GM21786 (cell line): ENCODE results near the gene WASF2.
"Not testable (repeated sequence)": the region's sequence is repeated elsewhere in the genome, so short reads cannot be mapped to it uniquely, and the experiment has no call there.

Experiments
- ATAC-seq: cut with Tn5 transposase; IDR thresholded peaks from one replicate; pipeline ENCODE4 v1.9.1; 2021; ENCODE audit not compliant: unreplicated experiment

Gene WASF2

GRCh38 chr1:27503033-27503432 is 13.1 kb upstream of the WASF2 start:
- no peak for ATAC-seq

GRCh38 chr1:27501159-27501558 is 11.2 kb upstream of the WASF2 start:
- not testable (repeated sequence) for ATAC-seq

- ATAC-seq: no peak
Observed at GRCh38 chr1:27499142-27499541, 9.2 kb upstream of the WASF2 start.

GRCh38 chr1:27496604-27497155 is 6.7 kb upstream of the WASF2 start:
- no peak for ATAC-seq

GRCh38 chr1:27492796-27493195 is 2.8 kb upstream of the WASF2 start:
- ATAC-seq: no peak

GRCh38 chr1:27491748-27492700 is 2.1 kb upstream of the WASF2 start:
- no peak for ATAC-seq

GRCh38 chr1:27489501-27489972 is 430 bp downstream of the WASF2 start:
- ATAC-seq: peak; percentile 3

GRCh38 chr1:27487966-27488884 is 1.7 kb downstream of the WASF2 start:
- no peak for ATAC-seq

- ATAC-seq: no peak
Observed at GRCh38 chr1:27485363-27485762, 4.6 kb downstream of the WASF2 start.

- no peak for ATAC-seq
Observed at GRCh38 chr1:27483659-27484058, 6.3 kb downstream of the WASF2 start.

GRCh38 chr1:27481994-27482620 is 7.9 kb downstream of the WASF2 start:
- no peak for ATAC-seq

GRCh38 chr1:27478098-27478497 is 11.9 kb downstream of the WASF2 start:
- no peak for ATAC-seq

GRCh38 chr1:27476237-27476636 is 13.7 kb downstream of the WASF2 start:
- no peak for ATAC-seq

- no peak for ATAC-seq
Observed at GRCh38 chr1:27475720-27476119, 14.2 kb downstream of the WASF2 start.

- ATAC-seq: no peak
Observed at GRCh38 chr1:27473755-27474154, 16.2 kb downstream of the WASF2 start.

GRCh38 chr1:27472098-27472497 is 17.9 kb downstream of the WASF2 start:
- not testable (repeated sequence) for ATAC-seq

GRCh38 chr1:27471477-27471876 is 18.5 kb downstream of the WASF2 start:
- no peak for ATAC-seq

- ATAC-seq: no peak
Observed at GRCh38 chr1:27469334-27469733, 20.6 kb downstream of the WASF2 start.

GRCh38 chr1:27468378-27468777 is 21.6 kb downstream of the WASF2 start:
- ATAC-seq: not testable (repeated sequence)

- no peak for ATAC-seq
Observed at GRCh38 chr1:27464926-27465647, 24.9 kb downstream of the WASF2 start.
